CD14-positive monocyte (primary cell): ENCODE measurements around the gene TNFRSF19. TPM values are rescaled to one million over a fixed set of nuclear protein-coding genes. Genes with fewer than 3 reads are reported as not detected.

Experiments
- DNase-seq, 3 donors: peaks; one replicate each; pipeline ENCODE4 v3.0.0-alpha.2; 2011 to 2022
- H2AFZ ChIP-seq: 2 replicates; pipeline ENCODE4 v1.6.0; 2012; ENCODE audit warnings: mild to moderate bottlenecking, low read depth, low read length, inconsistent platforms; ENCODE audit not compliant: insufficient read depth, poor library complexity, severe bottlenecking
- H3K27ac ChIP-seq, 2 donors: 1 replicate in 1 of 2; 2 replicates in 1 of 2; pipeline ENCODE4 v1.5.1; 2012 to 2013; ENCODE audit warnings: low read length in 2 of 2, control low read depth in 1 of 2, inconsistent platforms in 1 of 2, low read depth in 1 of 2, mild to moderate bottlenecking in 1 of 2
- H3K27me3 ChIP-seq, 2 donors: one replicate each; pipeline versions ENCODE4 v1.6.0 to v1.6.1; 2011 to 2013; ENCODE audit warnings: low read length in 2 of 2; ENCODE audit not compliant: control insufficient read depth in 2 of 2, insufficient read depth in 2 of 2
- H3K36me3 ChIP-seq, 2 donors: replicated peaks in 1 of 2; 1 replicate in 1 of 2; 2 replicates in 1 of 2; pipeline versions ENCODE4 v1.5.1 to v1.6.1; 2012 to 2013; ENCODE audit warnings: low read length in 2 of 2, control low read depth in 1 of 2, inconsistent platforms in 1 of 2, mild to moderate bottlenecking in 1 of 2; ENCODE audit not compliant: insufficient read depth in 2 of 2, control insufficient read depth in 1 of 2
- H3K4me1 ChIP-seq, 2 donors: 1 replicate in 1 of 2; 2 replicates in 1 of 2; pipeline versions ENCODE4 v1.5.1 to v1.6.1; 2012 to 2013; ENCODE audit warnings: low read length in 2 of 2, control low read depth in 1 of 2, inconsistent platforms in 1 of 2, mild to moderate bottlenecking in 1 of 2, moderate library complexity in 1 of 2; ENCODE audit not compliant: insufficient read depth in 2 of 2, control insufficient read depth in 1 of 2
- H3K4me2 ChIP-seq: replicated peaks from 2 replicates; pipeline ENCODE3; 2012; ENCODE audit warnings: low read length, moderate library complexity, mild to moderate bottlenecking; ENCODE audit not compliant: poor library complexity, severe bottlenecking; ENCODE audit errors: extremely low read depth
- H3K4me3 ChIP-seq, 3 experiments: fragments of 200-600 bp in 1 of 3; sonication (generic) in 1 of 3; replicated peaks in 1 of 3; 1 replicate in 2 of 3; 2 replicates in 1 of 3; pipeline ENCODE4 v1.5.1; 2011 to 2013; ENCODE audit warnings: low read length in 3 of 3, mild to moderate bottlenecking in 3 of 3, control low read depth in 2 of 3, low read depth in 2 of 3, inconsistent platforms in 1 of 3, moderate library complexity in 1 of 3
- H3K79me2 ChIP-seq: 2 replicates; pipeline ENCODE4 v1.6.0; 2012; ENCODE audit warnings: mild to moderate bottlenecking, control low read depth, inconsistent platforms, low read length, moderate library complexity; ENCODE audit not compliant: insufficient read depth
- H3K9ac ChIP-seq: 2 replicates; pipeline ENCODE4 v1.6.0; 2017; ENCODE audit warnings: low read length, mild to moderate bottlenecking; ENCODE audit not compliant: insufficient read depth, poor library complexity, severe bottlenecking
- H3K9me3 ChIP-seq, 2 donors: replicated peaks in 1 of 2; 1 replicate in 1 of 2; 2 replicates in 1 of 2; pipeline versions ENCODE4 v1.5.1 to v1.6.1; 2012 to 2013; ENCODE audit warnings: low read length in 2 of 2, control low read depth in 1 of 2; ENCODE audit not compliant: control insufficient read depth in 1 of 2, insufficient read depth in 1 of 2
- H4K20me1 ChIP-seq: 2 replicates; pipeline ENCODE4 v1.6.0; 2012; ENCODE audit warnings: mild to moderate bottlenecking, low read length, control low read depth, moderate library complexity; ENCODE audit not compliant: insufficient read depth
- H3K27ac Mint-ChIP-seq, 7 donors: one replicate each; pipeline ENCODE4 v1.8.0; 2020; ENCODE audit warnings: mild to moderate bottlenecking in 7 of 7, mixed read lengths in 7 of 7, moderate library complexity in 6 of 7, inconsistent platforms in 2 of 7
- H3K27me3 Mint-ChIP-seq, 3 donors: one replicate each; pipeline ENCODE4 v1.8.0; 2021 to 2022; ENCODE audit warnings: low read depth in 3 of 3, mild to moderate bottlenecking in 3 of 3, mixed read lengths in 3 of 3, moderate library complexity in 3 of 3, inconsistent platforms in 1 of 3
- H3K36me3 Mint-ChIP-seq, 2 donors: one replicate each; pipeline ENCODE4 v1.8.0; 2020; ENCODE audit warnings: mixed read lengths in 2 of 2, inconsistent platforms in 1 of 2, mild to moderate bottlenecking in 1 of 2
- H3K4me1 Mint-ChIP-seq: one replicate; pipeline ENCODE4 v1.8.0; 2020; ENCODE audit warnings: mild to moderate bottlenecking, mixed read lengths
- H3K4me3 Mint-ChIP-seq, 2 donors: one replicate each; pipeline ENCODE4 v1.8.0; 2020; ENCODE audit warnings: mild to moderate bottlenecking in 2 of 2, mixed read lengths in 2 of 2, moderate library complexity in 1 of 2
- H3K9me3 Mint-ChIP-seq, 7 donors: one replicate each; pipeline ENCODE4 v1.8.0; 2020 to 2022; ENCODE audit warnings: mixed read lengths in 7 of 7, mild to moderate bottlenecking in 6 of 7, moderate library complexity in 6 of 7, inconsistent platforms in 2 of 7
- CTCF ChIP-seq: fragments of 200-600 bp; IDR thresholded peaks from one replicate; pipeline ENCODE4 v1.8.0; 2022; ENCODE audit warnings: antibody characterized with exemption, mild to moderate bottlenecking
- WGBS: methylation state at CpG from one replicate; pipeline ENCODE4 v1.1.5; 2013; ENCODE audit warnings: missing lambda C conversion rate; ENCODE audit not compliant: insufficient coverage; 5-methylcytosine and 5-hydroxymethylcytosine counted together
- intact Hi-C, 2 donors: fragments of 100-400 bp; cut with micrococcal nuclease; formaldehyde crosslinking; loops; one replicate each; pipeline versions ENCODE4 v1.15.0 to v1.15.1; 2023
- polyA plus RNA-seq, 3 donors: library from polyadenylated mRNA; depleted of rRNA in 1 of 3; unstranded in 2 of 3; stranded (reverse) in 1 of 3; fragments of 300-500 nt in 2 of 3; fragments of >200 nt in 1 of 3; fragmentation: Illumina TruSeq in 2 of 3; gene quantifications; 1 replicate in 2 of 3; 2 replicates in 1 of 3; pipeline ENCODE4 v1.2.3, GENCODE V29; 2012 to 2021

TNFRSF19 gene
- polyA plus RNA-seq, 3 donors, result 0.11 TPM; not detected in 2

GRCh38 chr13:23686948-23687347 lies 116.7 kb downstream of the TNFRSF19 start:
- Histone ChIP-seq H3K4me1 (no peaks in the 10 kb centered on the region), H3K79me2 (no peaks in the 10 kb centered on the region), H3K36me3 (no peaks in the 10 kb centered on the region), H3K27ac (no peak overlapping the region), H3K9ac (no peak overlapping the region), H4K20me1 (no peaks in the 10 kb centered on the region), H3K4me3 (no peak overlapping the region), H3K27me3 (no peaks in the 10 kb centered on the region), H2AFZ (no peak overlapping the region), H3K4me2 (no peak overlapping the region), H3K9me3 (peaks cover 6 to 12% of the 10 kb centered on the region in 2 donors)
- no peak overlapping the region for H3K4me3 Mint-ChIP-seq
- WGBS, result no CpG with 5 or more reads among the region's 3 CpGs
- H3K9me3 Mint-ChIP-seq, result peaks cover 0 to 21% (median 9%) of the 10 kb centered on the region in 7 donors
- H3K27ac Mint-ChIP-seq, result no peak overlapping the region
- H3K27me3 Mint-ChIP-seq, result peaks cover 0 to 5% (median 1%) of the 10 kb centered on the region in 3 donors
- H3K4me1 Mint-ChIP-seq, result no peaks in the 10 kb centered on the region
- no peaks in the 10 kb centered on the region for H3K36me3 Mint-ChIP-seq
- intact Hi-C loops, result no loop called here
- no peak for DNase-seq
- TF ChIP-seq CTCF, result no peak

DNA sequence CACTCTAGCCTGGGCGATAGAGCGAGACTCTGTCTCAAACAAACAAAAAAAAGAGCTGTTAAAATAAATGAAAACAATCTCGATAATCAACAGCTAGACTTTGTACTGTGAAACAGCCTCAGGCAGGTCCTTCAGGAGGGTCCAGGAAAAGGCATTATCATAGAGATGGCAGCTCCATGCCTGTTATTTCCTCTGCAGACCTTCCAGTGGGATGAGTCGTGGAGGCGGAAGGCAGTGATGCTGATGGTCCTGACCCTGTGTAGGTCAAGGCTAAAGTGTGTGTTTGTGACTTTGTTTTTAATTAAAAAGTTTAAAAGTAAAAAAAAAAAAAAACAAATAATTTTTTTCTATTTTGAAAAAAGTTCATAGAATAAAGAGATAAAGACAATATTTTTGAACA lies 117.4 kb downstream of the TNFRSF19 start:
- DNase-seq, result no peak

More for the DNA sequence above, 117.4 kb downstream of the TNFRSF19 start:
- H3K9ac ChIP-seq, result no peak overlapping the region
- no peaks in the 10 kb centered on the region for H4K20me1 ChIP-seq
- no peak overlapping the region for H3K4me3 ChIP-seq
- no peak for TF ChIP-seq CTCF
- Mint-ChIP-seq H3K9me3 (peaks cover 0 to 16% (median 7%) of the 10 kb centered on the region in 7 donors), H3K27ac (no peak overlapping the region), H3K4me1 (no peaks in the 10 kb centered on the region), H3K36me3 (no peaks in the 10 kb centered on the region), H3K4me3 (no peak overlapping the region), H3K27me3 (peaks cover 0 to 5% (median 1%) of the 10 kb centered on the region in 3 donors)
- intact Hi-C loops, result no loop called here
- H3K36me3 ChIP-seq, result no peaks in the 10 kb centered on the region
- WGBS, result no CpG with 5 or more reads among the region's 5 CpGs
- peaks cover 6 to 12% of the 10 kb centered on the region in 2 donors for H3K9me3 ChIP-seq
- H3K79me2 ChIP-seq, result no peaks in the 10 kb centered on the region
- H3K4me1 ChIP-seq, result no peaks in the 10 kb centered on the region
- no peak overlapping the region for H3K27ac ChIP-seq
- no peaks in the 10 kb centered on the region for H3K27me3 ChIP-seq
- no peak overlapping the region for H2AFZ ChIP-seq
- no peak overlapping the region for H3K4me2 ChIP-seq
